Panc1 (cell line): ENCODE results near the gene SLC7A11. TPM values are rescaled to one million over a fixed set of nuclear protein-coding genes. Genes with fewer than 3 reads are reported as not detected.

Experiments used
- ATAC-seq: fragments of 200-7000 bp; cut with Tn5 transposase; 2 replicates; pipeline ENCODE4 v1.9.1; 2020; ENCODE audit warnings: mild to moderate bottlenecking, moderate library complexity
- BruUV-seq: library from RNA; stranded (reverse); fragments of 400-500 nt; replicated peaks from 2 replicates; lab custom pipeline; 2021; lab: Mats Ljungman, UMichigan
- CTCF ChIA-PET: fragments of 300-600 bp; sonication (Branson Sonifier 250); formaldehyde crosslinking; loops from one replicate; lab custom pipeline; 2022; ENCODE audit warnings: antibody characterized with exemption; lab: Charles Lee
- POLR2A ChIA-PET: fragments of 300-600 bp; sonication (Branson Sonifier 250); formaldehyde crosslinking; loops from one replicate; lab custom pipeline; 2022; ENCODE audit warnings: antibody characterized with exemption; lab: Charles Lee
- DNase-seq: peaks from one replicate; pipeline ENCODE4 v3.0.0-alpha.2; 2010; ENCODE audit warnings: low read depth, low spot score
- H3K27ac ChIP-seq: 2 replicates; pipeline ENCODE4 v1.5.1; 2011; ENCODE audit warnings: mild to moderate bottlenecking, low read length, inconsistent platforms
- H3K27me3 ChIP-seq: fragments of 200-500 bp; sonication (Bioruptor generic); 2 replicates; pipeline ENCODE4 v1.6.0; 2014; ENCODE audit warnings: low read length, inconsistent platforms; ENCODE audit not compliant: control insufficient read depth, insufficient read depth
- H3K36me3 ChIP-seq: fragments of 200-500 bp; sonication (Bioruptor generic); 2 replicates; pipeline ENCODE4 v1.5.1; 2014; ENCODE audit warnings: inconsistent platforms, mild to moderate bottlenecking, low read length, moderate library complexity; ENCODE audit not compliant: control insufficient read depth, insufficient read depth
- H3K4me1 ChIP-seq: 2 replicates; pipeline ENCODE4 v1.5.1; 2011; ENCODE audit warnings: inconsistent platforms, mild to moderate bottlenecking, low read length, moderate library complexity; ENCODE audit not compliant: control insufficient read depth, insufficient read depth
- H3K4me3 ChIP-seq, 2 experiments: 2 replicates each; pipeline ENCODE4 v1.5.1; 2011 to 2012; ENCODE audit warnings: low read depth in 2 of 2, low read length in 2 of 2, mild to moderate bottlenecking in 2 of 2, inconsistent platforms in 1 of 2, moderate library complexity in 1 of 2
- H3K9me3 ChIP-seq: fragments of 200-500 bp; sonication (Bioruptor generic); 2 replicates; pipeline ENCODE4 v1.5.1; 2014; ENCODE audit warnings: low read depth, mild to moderate bottlenecking, inconsistent platforms, low read length, moderate library complexity; ENCODE audit not compliant: control insufficient read depth, insufficient read depth
- CTCF ChIP-seq: fragments of 450-650 bp; IDR thresholded peaks from 2 replicates; pipeline ENCODE4 v1.5.1; 2017; ENCODE audit warnings: mild to moderate bottlenecking
- POLR2AphosphoS5 ChIP-seq: IDR thresholded peaks from 2 replicates; pipeline ENCODE4 v1.6.1; 2012; ENCODE audit warnings: mild to moderate bottlenecking, low read depth, low read length, moderate library complexity
- REST ChIP-seq, 2 experiments: IDR thresholded peaks; 2 replicates each; pipeline ENCODE4 v1.6.1; 2011 to 2012; ENCODE audit warnings: low read depth in 2 of 2, control low read depth in 1 of 2, low read length in 1 of 2, mild to moderate bottlenecking in 1 of 2, moderate library complexity in 1 of 2; ENCODE audit not compliant: insufficient read depth in 1 of 2
- SIN3A ChIP-seq: IDR thresholded peaks from 2 replicates; pipeline ENCODE4 v1.6.1; 2012; ENCODE audit warnings: low read depth, mild to moderate bottlenecking, low read length, moderate library complexity, borderline replicate concordance; ENCODE audit not compliant: insufficient read depth
- TCF7L2 ChIP-seq: IDR thresholded peaks from 2 replicates; pipeline ENCODE4 v1.6.1; 2011; ENCODE audit warnings: mild to moderate bottlenecking, low read depth, low read length, inconsistent platforms
- in situ Hi-C: cut with HindIII; loops from 2 replicates; pipeline ENCODE4 v1.10.0; 2016; ENCODE audit warnings: low sequenced_read_pairs, low pct_unique_long_range_greater_than_20kb
- intact Hi-C: fragments of 100-400 bp; cut with micrococcal nuclease; formaldehyde crosslinking; loops from one replicate; pipeline ENCODE4 v1.10.0; 2022; ENCODE audit not compliant: unreplicated experiment
- total RNA-seq: library from RNA; stranded (reverse); gene quantifications from one replicate; pipeline ENCODE4 v1.2.1, GENCODE V29; 2021; ENCODE audit not compliant: unreplicated experiment

The SLC7A11 gene
- total RNA-seq, 1 experiment from 2014 or later = 6.4 TPM

GRCh38 chr4:138252551-138252950 lies 10.4 kb upstream of the SLC7A11 start:
- Histone ChIP-seq H3K27ac (no peak overlapping the region), H3K36me3 (no peaks in the 10 kb centered on the region), H3K4me3 (no peak overlapping the region), H3K9me3 (no peaks in the 10 kb centered on the region), H3K27me3 (no peaks in the 10 kb centered on the region), H3K4me1 (no peaks in the 10 kb centered on the region)
- TF ChIP-seq SIN3A = no peak
- TF ChIP-seq POLR2AphosphoS5 = no peak
- no peak for TF ChIP-seq TCF7L2
- no peak for TF ChIP-seq CTCF
- no peak for TF ChIP-seq REST (IDR thresholded peaks at IDR 0.05; ENCODE audit: insufficient read depth in 1 of 2, low read depth in 2 of 2, low read length in 1 of 2)
- ChIA-PET CTCF (no interaction called here), POLR2A (no interaction called here)
- no TSS peak for BruUV-seq
- DNase-seq = no peak
- intact Hi-C loops = no loop called here
- ATAC-seq = no peak
- in situ Hi-C loops = no loop called here

DNA sequence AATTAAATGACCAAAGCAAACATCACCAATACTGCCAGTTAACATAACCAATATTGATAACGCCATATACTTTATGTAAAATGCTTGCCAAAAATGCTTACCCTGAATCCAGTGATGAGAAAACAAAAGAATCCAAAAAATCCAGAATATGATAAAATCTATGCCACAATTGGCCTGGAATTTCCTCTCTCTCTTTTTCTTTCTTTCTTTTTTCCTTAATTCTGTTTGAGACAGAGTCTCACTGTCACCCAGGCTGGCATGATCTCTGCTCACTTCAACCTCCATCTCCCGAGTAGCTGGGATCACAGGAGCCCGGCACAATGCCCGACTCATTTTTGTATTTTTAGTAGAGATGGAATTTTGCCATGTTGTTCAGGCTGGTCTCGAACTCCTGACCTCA lies 9.8 kb upstream of the SLC7A11 start:
- POLR2A ChIA-PET = no interaction called here
- TF ChIP-seq SIN3A = no peak
- no peak for TF ChIP-seq REST (IDR thresholded peaks at IDR 0.05; ENCODE audit: insufficient read depth in 1 of 2, low read depth in 2 of 2, low read length in 1 of 2)
- TF ChIP-seq TCF7L2 = no peak
- TF ChIP-seq POLR2AphosphoS5 = no peak
- TF ChIP-seq CTCF = no peak
- ATAC-seq (no peak), DNase-seq (no peak)
- no peaks in the 10 kb centered on the region for H3K4me1 ChIP-seq
- no TSS peak for BruUV-seq
- H3K9me3 ChIP-seq = no peaks in the 10 kb centered on the region
- no peaks in the 10 kb centered on the region for H3K36me3 ChIP-seq
- CTCF ChIA-PET = no interaction called here
- in situ Hi-C loops (no loop called here), intact Hi-C loops (no loop called here)
- H3K27me3 ChIP-seq = no peaks in the 10 kb centered on the region
- H3K4me3 ChIP-seq = no peak overlapping the region
- H3K27ac ChIP-seq = no peak overlapping the region
